ENCODE measurements around the gene AGBL1. TPM values are rescaled to one million over a fixed set of nuclear protein-coding genes. Genes with fewer than 3 reads are reported as not detected.
"Not testable (repeated sequence)": the region's sequence is repeated elsewhere in the genome, so short reads cannot be mapped to it uniquely, and the experiment has no call there.

AGBL1 gene
- total RNA-seq, 2 experiments from 2014 or later, result not detected

- no peak for ATAC-seq
- Mint-ChIP-seq H3K36me3 (no peaks in the 10 kb centered on the region), H3K27ac (no peak overlapping the region), H3K4me1 (no peaks in the 10 kb centered on the region), H3K4me3 (no peak overlapping the region), H3K27me3 (no peaks in the 10 kb centered on the region), H3K9me3 (ENCODE audit: low read depth) (no peaks in the 10 kb centered on the region)
- CTCF ChIA-PET, result no interaction called here
- no peak for DNase-seq
Observed at GRCh38 chr15:86408261-86408660, 328.6 kb downstream of the AGBL1 start.

GRCh38 chr15:86411916-86412315 is 332.2 kb downstream of the AGBL1 start:
- Mint-ChIP-seq H3K4me1 (no peaks in the 10 kb centered on the region), H3K36me3 (no peaks in the 10 kb centered on the region), H3K9me3 (ENCODE audit: low read depth) (no peaks in the 10 kb centered on the region), H3K27ac (no peak overlapping the region), H3K4me3 (no peak overlapping the region), H3K27me3 (no peaks in the 10 kb centered on the region)
- DNase-seq, result no peak
- CTCF ChIA-PET, result no interaction called here
- no peak for ATAC-seq

GRCh38 chr15:86413191-86413590 is 333.5 kb downstream of the AGBL1 start:
- no peak overlapping the region for H3K27ac Mint-ChIP-seq
- H3K36me3 Mint-ChIP-seq, result no peaks in the 10 kb centered on the region
- ATAC-seq (no peak), DNase-seq (no peak)
- no peak overlapping the region for H3K4me3 Mint-ChIP-seq
- no peaks in the 10 kb centered on the region for H3K9me3 Mint-ChIP-seq (ENCODE audit: low read depth)
- CTCF ChIA-PET, result no interaction called here
- H3K4me1 Mint-ChIP-seq, result no peaks in the 10 kb centered on the region
- no peaks in the 10 kb centered on the region for H3K27me3 Mint-ChIP-seq

GRCh38 chr15:86425746-86426145 is 346.1 kb downstream of the AGBL1 start:
- peaks cover 17% of the 10 kb centered on the region for H3K9me3 Mint-ChIP-seq (ENCODE audit: low read depth)
- no peaks in the 10 kb centered on the region for H3K27me3 Mint-ChIP-seq
- H3K36me3 Mint-ChIP-seq, result no peaks in the 10 kb centered on the region
- H3K27ac Mint-ChIP-seq, result no peak overlapping the region
- H3K4me3 Mint-ChIP-seq, result no peak overlapping the region
- no peaks in the 10 kb centered on the region for H3K4me1 Mint-ChIP-seq
- CTCF ChIA-PET, result no interaction called here
- DNase-seq (no peak), ATAC-seq (no peak)

GRCh38 chr15:86432861-86433260 is 353.2 kb downstream of the AGBL1 start:
- Mint-ChIP-seq H3K27ac (no peak overlapping the region), H3K4me1 (no peaks in the 10 kb centered on the region), H3K27me3 (no peaks in the 10 kb centered on the region), H3K9me3 (ENCODE audit: low read depth) (peaks cover 4% of the 10 kb centered on the region), H3K36me3 (no peaks in the 10 kb centered on the region), H3K4me3 (no peak overlapping the region)
- DNase-seq (no peak), ATAC-seq (no peak)
- CTCF ChIA-PET, result no interaction called here

- ATAC-seq (no peak), DNase-seq (no peak)
- CTCF ChIA-PET, result no interaction called here
- no peaks in the 10 kb centered on the region for H3K36me3 Mint-ChIP-seq
- no peak overlapping the region for H3K27ac Mint-ChIP-seq
- peaks cover 3% of the 10 kb centered on the region for H3K9me3 Mint-ChIP-seq (ENCODE audit: low read depth)
- no peak overlapping the region for H3K4me3 Mint-ChIP-seq
- H3K27me3 Mint-ChIP-seq, result no peaks in the 10 kb centered on the region
- no peaks in the 10 kb centered on the region for H3K4me1 Mint-ChIP-seq
Observed at GRCh38 chr15:86433983-86434382, 354.3 kb downstream of the AGBL1 start.

GRCh38 chr15:86439614-86440013 is 359.9 kb downstream of the AGBL1 start:
- H3K9me3 Mint-ChIP-seq (ENCODE audit: low read depth), result no peaks in the 10 kb centered on the region
- CTCF ChIA-PET, result no interaction called here
- no peaks in the 10 kb centered on the region for H3K27me3 Mint-ChIP-seq
- no peak overlapping the region for H3K27ac Mint-ChIP-seq
- DNase-seq (no peak), ATAC-seq (no peak)
- no peaks in the 10 kb centered on the region for H3K36me3 Mint-ChIP-seq
- H3K4me1 Mint-ChIP-seq, result no peaks in the 10 kb centered on the region
- H3K4me3 Mint-ChIP-seq, result no peak overlapping the region

GRCh38 chr15:86444527-86444926 is 364.9 kb downstream of the AGBL1 start:
- H3K27ac Mint-ChIP-seq, result no peak overlapping the region
- no peaks in the 10 kb centered on the region for H3K36me3 Mint-ChIP-seq
- no peaks in the 10 kb centered on the region for H3K4me1 Mint-ChIP-seq
- H3K9me3 Mint-ChIP-seq (ENCODE audit: low read depth), result no peaks in the 10 kb centered on the region
- H3K4me3 Mint-ChIP-seq, result no peak overlapping the region
- ATAC-seq (no peak), DNase-seq (no peak)
- CTCF ChIA-PET, result no interaction called here
- no peaks in the 10 kb centered on the region for H3K27me3 Mint-ChIP-seq

- ATAC-seq, result no peak
- no peak overlapping the region for H3K27ac Mint-ChIP-seq
Observed at GRCh38 chr15:86445579-86446252, 366.0 kb downstream of the AGBL1 start.

GRCh38 chr15:86446253-86446640 is 366.6 kb downstream of the AGBL1 start:
- Mint-ChIP-seq H3K4me3 (no peak overlapping the region), H3K9me3 (ENCODE audit: low read depth) (no peaks in the 10 kb centered on the region), H3K4me1 (no peaks in the 10 kb centered on the region), H3K27me3 (no peaks in the 10 kb centered on the region), H3K27ac (no peak overlapping the region), H3K36me3 (no peaks in the 10 kb centered on the region)
- DNase-seq (no peak), ATAC-seq (no peak)
- CTCF ChIA-PET, result no interaction called here

More at GRCh38 chr15:86445579-86446252, 366.0 kb downstream of the AGBL1 start:
- Mint-ChIP-seq H3K36me3 (no peaks in the 10 kb centered on the region), H3K9me3 (ENCODE audit: low read depth) (no peaks in the 10 kb centered on the region), H3K4me3 (no peak overlapping the region), H3K4me1 (no peaks in the 10 kb centered on the region), H3K27me3 (no peaks in the 10 kb centered on the region)
- DNase-seq, result no peak
- CTCF ChIA-PET, result no interaction called here

- CTCF ChIA-PET, ATAC-seq: not testable (repeated sequence)
Observed at GRCh38 chr15:86465470-86466039, 385.9 kb downstream of the AGBL1 start.

GRCh38 chr15:86481720-86482119 is 402.0 kb downstream of the AGBL1 start:
- Mint-ChIP-seq H3K27ac (no peak overlapping the region), H3K4me3 (no peak overlapping the region), H3K9me3 (ENCODE audit: low read depth) (no peaks in the 10 kb centered on the region), H3K27me3 (no peaks in the 10 kb centered on the region), H3K4me1 (no peaks in the 10 kb centered on the region), H3K36me3 (no peaks in the 10 kb centered on the region)
- DNase-seq (no peak), ATAC-seq (no peak)
- CTCF ChIA-PET, result no interaction called here

More at GRCh38 chr15:86465470-86466039, 385.9 kb downstream of the AGBL1 start:
- H3K27me3 Mint-ChIP-seq; H3K4me3 Mint-ChIP-seq; DNase-seq; H3K9me3 Mint-ChIP-seq (ENCODE audit: low read depth); H3K4me1 Mint-ChIP-seq; H3K36me3 Mint-ChIP-seq; H3K27ac Mint-ChIP-seq: not testable (repeated sequence)

GRCh38 chr15:86483936-86484335 is 404.3 kb downstream of the AGBL1 start:
- Mint-ChIP-seq H3K9me3 (ENCODE audit: low read depth) (no peaks in the 10 kb centered on the region), H3K4me1 (no peaks in the 10 kb centered on the region), H3K36me3 (no peaks in the 10 kb centered on the region), H3K27ac (no peak overlapping the region), H3K27me3 (no peaks in the 10 kb centered on the region), H3K4me3 (no peak overlapping the region)
- DNase-seq, result no peak
- no peak for ATAC-seq
- CTCF ChIA-PET, result no interaction called here

- Mint-ChIP-seq H3K9me3 (ENCODE audit: low read depth) (peaks cover 2% of the 10 kb centered on the region), H3K4me1 (no peaks in the 10 kb centered on the region), H3K27me3 (no peaks in the 10 kb centered on the region), H3K4me3 (no peak overlapping the region), H3K27ac (no peak overlapping the region), H3K36me3 (peaks cover 2% of the 10 kb centered on the region)
- CTCF ChIA-PET, result no interaction called here
- ATAC-seq, result no peak
- DNase-seq, result no peak
Observed at GRCh38 chr15:86488046-86488445, 408.4 kb downstream of the AGBL1 start.

Data from activated CD8-positive, alpha-beta memory T cell treated with anti-CD3 and anti-CD28 coated beads, Interleukin-2, amount 10 ng/mL, durations not matched to agents 7 days and 5 days (primary cell).